GM12878 (cell line): ENCODE data around the gene IKZF1.

Experiments
- FOXK2 ChIP-seq: fragments of 450-650 bp; IDR thresholded peaks from 2 replicates; pipeline ENCODE4 v1.6.1; 2017; ENCODE audit warnings: mild to moderate bottlenecking, moderate library complexity
- JUND ChIP-seq: IDR thresholded peaks from 2 replicates; pipeline ENCODE4 v1.6.1; 2012; ENCODE audit warnings: low read depth, mild to moderate bottlenecking, low read length, improper control_type of control experiment, moderate library complexity

DNA sequence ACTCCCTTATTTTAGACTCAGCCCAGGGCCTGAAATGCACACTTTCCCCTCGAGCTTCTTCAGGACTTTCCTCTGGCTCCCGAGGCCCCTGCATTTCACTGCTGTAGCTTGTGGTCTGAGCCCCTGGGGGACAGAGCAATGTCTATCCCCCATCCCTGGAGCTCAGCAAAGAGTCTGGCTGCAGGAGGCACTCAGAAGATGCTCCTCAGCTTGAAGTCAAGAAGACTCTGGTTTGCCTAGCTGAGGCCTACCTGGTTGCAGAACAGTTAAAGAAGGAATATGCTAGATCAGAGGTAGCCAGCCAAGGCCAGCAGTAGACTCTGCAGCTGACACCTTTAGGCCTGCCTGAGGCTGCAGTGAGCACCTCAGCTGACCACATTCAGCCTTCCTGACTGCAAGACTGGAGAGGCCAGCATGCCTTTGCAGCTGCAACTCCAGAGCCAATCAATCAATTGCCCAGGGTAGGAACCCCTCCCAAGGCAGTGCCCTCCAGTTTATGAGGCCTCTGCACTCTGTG is 36.9 kb upstream of the IKZF1 start:
- TF ChIP-seq JUND (no peak), FOXK2 (no peak)
